Activated CD4-positive, alpha-beta T cell treated with anti-CD3 and anti-CD28 coated beads, Interleukin-2, Interleukin-4, amounts not matched to agents 100 ng/mL and 50 ng/mL, durations not matched to agents 16 hours and 8 hours (primary cell): ENCODE results near the gene ATP6V1B1.

Source experiments
- DNase-seq: peaks from one replicate; pipeline ENCODE4 v3.0.0-alpha.2; 2020; ENCODE audit warnings: low spot score

The ATP6V1B1 gene

GRCh38 chr2:70901227-70902066 is 34.3 kb upstream of the ATP6V1B1 start:
- no peak for DNase-seq

- DNase-seq = no peak
These were observed 33.6 kb upstream of the ATP6V1B1 start for GRCh38 chr2:70902067-70902442.

GRCh38 chr2:70902579-70902978 is 33.1 kb upstream of the ATP6V1B1 start:
- DNase-seq = no peak

DNA sequence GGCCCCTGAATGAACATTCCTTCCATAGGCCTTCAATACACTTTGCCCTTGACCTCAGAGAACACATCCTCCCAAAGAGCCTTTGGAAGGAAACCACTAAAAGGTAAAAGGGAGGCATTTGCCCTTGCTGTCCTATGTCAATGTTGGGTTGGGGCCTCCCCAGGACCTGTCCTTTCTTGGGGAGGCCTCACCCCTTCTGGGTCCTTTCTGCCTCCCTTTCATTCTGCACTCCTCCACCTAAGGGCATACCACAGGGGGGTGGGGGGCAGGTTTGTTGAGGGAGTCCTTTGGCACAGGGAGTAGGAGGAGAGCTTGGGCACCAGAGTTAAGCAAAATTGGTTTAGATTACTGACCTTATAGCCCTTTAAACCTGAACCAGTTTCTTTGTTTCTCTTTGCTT is 32.5 kb upstream of the ATP6V1B1 start:
- DNase-seq = no peak

DNA sequence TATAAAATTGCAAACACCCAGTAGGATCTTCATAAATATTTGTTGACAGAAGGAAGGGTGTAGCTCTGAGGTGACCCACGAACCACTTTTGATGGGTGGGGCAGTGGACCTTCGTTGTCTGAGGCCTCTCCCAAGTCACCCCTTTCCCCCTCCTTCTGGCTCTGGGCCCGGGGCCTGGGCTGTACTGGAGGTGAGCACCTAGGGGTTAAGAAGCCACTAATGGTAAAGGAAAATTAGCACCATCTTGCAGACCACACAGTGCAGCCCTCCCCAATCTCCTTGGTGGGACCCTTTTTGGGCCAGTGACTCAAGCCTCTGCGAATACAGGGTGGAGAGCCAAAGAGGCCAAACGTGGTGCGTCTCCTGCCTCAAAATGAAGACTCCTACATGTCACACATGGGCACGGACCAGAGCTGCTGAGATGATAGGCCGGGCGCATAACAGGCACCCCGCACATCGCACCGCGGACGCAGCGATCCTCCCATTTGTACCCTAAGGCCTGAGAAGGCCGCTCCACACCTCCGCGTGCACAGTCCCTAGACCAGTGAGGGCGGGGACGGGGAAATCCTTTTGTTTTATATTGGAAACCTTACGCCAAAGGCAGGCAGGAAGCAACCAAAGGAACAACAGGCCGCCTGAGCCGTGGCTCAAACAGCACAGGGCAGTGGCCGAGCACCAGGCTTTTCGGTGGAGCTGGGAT is 31.9 kb upstream of the ATP6V1B1 start:
- DNase-seq = no peak

GRCh38 chr2:70904371-70905216 is 31.1 kb upstream of the ATP6V1B1 start:
- DNase-seq = no peak

- DNase-seq = no peak
These were observed 30.0 kb upstream of the ATP6V1B1 start for GRCh38 chr2:70905443-70906421.

DNA sequence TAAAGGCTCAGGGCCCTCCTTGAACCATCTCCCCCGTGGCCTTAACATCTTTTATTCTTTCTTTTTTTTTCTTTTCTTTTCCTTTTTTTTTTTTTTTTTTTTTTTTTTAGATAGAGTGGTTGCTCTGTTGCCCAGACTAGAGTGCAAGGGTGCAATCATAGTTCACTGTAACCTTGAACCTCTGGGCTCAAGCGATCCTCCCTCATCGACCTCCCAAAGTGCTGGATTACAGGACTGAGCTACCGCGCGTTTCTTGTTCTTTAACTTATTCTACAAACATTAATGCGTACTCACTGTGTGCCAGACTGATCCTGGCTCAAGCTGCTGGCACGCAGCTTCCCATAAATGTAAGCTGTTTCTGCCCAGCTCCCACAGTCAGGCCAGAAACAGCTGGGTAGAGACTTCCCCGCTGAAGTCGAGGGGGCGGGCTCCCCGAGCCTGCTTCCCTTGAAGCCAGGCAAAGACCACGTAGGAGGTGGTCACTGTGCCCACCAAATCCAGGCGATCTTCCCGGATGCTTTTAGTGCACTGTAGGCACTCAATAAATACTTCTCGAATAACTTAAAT is 29.2 kb upstream of the ATP6V1B1 start:
- DNase-seq = no peak

- no peak for DNase-seq
These were observed 28.3 kb upstream of the ATP6V1B1 start for GRCh38 chr2:70907130-70908057.

- no peak for DNase-seq
These were observed 19.4 kb upstream of the ATP6V1B1 start for GRCh38 chr2:70916291-70916690.

- no peak for DNase-seq
These were observed 17.7 kb upstream of the ATP6V1B1 start for GRCh38 chr2:70918016-70918415.

DNA sequence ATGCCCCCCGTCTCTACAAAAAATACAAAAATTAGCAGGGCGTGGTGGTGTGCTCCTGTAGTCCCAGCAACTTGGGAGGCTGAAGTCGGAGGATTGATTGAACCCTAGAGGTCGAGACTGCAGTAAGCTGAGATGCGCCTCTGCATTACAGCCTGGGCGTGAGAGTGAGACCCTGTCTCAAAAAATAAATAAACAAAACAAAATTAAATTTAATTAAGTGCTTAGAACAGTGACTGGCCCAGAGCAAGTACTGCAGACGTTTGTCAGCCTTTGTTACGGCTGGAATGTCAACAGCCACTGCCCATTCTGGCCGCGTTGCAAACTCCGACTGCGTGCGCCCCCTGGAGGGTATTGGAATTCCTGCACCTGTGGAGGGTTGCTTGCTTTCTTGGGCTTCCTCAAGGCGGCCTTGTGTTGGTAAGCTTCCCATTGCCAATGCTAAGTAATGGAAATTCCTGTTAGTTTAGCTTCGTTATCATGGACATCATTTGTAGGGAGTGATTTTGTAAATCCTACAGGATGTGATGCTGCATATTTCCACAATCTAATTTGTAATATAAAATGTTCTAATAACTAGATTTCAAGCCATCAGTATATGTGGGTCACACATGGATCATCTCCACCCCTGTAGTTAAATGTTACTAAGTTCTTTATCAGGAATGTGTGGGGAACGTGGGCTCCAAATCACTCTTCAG is 15.9 kb upstream of the ATP6V1B1 start:
- peak; percentile 79 for DNase-seq

DNA sequence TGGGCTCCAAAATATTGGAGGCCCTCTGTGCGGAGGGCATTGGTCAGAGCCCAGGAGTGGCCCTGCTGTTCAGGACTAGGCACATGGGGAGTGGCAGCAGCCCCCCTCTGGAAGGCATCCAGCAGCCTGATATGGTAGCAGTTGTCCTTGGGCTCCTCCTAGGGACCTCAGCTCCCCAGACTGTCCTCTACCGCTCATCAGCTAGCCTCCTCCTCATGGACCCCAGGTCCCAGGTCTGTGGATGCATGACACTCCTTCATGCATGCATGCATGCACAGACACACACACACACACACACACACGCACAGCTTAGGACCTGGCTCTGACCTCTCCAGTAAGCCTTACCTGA is 15.4 kb upstream of the ATP6V1B1 start:
- DNase-seq = no peak

GRCh38 chr2:70921031-70921430 is 14.7 kb upstream of the ATP6V1B1 start:
- no peak for DNase-seq

DNA sequence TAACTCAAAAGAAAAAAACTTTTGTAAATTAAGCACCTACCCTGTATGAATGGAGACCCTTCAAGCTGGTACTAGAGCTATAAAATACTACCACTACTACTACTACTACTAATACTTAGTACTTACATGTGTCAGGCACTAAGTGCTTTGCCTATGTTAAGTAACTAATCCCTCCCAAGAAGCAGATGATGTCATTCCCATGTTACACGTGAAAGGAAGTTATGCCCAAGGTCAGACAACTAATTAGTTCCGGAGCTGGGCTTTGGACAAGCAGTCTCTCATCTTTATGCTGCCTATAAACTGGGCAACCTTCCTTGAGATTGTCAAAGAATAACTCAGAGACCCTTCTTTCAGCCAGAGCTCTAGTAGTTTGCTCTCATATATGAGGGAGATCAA is 13.9 kb upstream of the ATP6V1B1 start:
- no peak for DNase-seq

GRCh38 chr2:70922235-70923234 is 13.2 kb upstream of the ATP6V1B1 start:
- no peak for DNase-seq

DNA sequence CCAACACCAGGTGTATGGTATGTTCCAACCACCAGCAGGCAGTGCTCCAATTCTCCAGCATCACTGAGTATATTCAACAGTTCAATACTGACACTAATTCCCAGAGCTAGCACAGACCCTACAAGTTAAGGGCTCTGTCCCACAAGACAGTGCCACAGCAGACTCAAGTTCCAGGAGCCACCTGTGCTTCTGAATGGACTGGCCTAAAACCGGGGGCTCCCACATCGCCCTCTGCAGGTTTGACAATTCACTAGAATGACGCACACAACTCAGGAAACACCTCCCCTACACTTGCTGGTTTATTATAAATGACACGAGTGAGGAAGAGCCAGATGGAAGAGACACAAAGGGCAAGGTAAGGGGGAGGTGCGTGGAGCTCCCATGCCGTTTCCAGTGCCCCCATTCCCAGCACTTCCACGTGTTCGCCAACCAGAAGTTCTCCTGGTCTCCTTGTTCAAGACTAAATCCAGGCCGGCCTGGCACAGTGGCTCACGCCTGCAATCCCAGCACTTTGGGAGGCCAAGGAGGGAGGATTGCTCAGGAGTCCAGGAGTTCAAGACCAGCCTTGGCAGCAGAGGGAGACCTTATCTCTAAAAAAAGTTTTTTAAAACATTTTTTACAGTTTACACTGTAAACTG is 12.2 kb upstream of the ATP6V1B1 start:
- DNase-seq = peak; percentile 33

DNA sequence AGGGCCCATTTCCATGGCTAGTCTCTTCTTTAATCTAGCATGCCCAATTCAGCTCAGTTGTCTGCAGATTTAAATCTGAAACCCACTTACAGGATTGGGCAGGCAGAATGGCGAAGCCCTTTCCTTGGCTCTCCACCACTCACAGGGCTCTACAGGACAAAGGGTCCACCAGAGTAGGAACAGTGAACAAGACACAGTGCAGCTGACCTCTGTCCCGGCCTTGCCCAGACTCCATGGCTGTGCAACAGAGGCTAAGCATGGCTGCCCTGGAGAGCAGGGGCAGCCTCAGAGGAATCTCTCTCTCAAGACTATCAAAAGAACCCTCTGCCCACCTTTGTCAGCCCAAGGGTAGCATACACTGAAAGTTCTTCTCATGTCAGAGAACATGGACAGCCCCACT is 9.7 kb upstream of the ATP6V1B1 start:
- DNase-seq = no peak
